Type B pancreatic cell (in vitro differentiated cells): ENCODE data around the gene C1orf159. TPM values are rescaled to one million over a fixed set of nuclear protein-coding genes. Genes with fewer than 3 reads are reported as not detected.
A peak's percentile ranks its signal among the peaks of the same experiment; 100 is the strongest.

ENCODE experiments used
- DNase-seq: peaks from one replicate; pipeline ENCODE4 v3.0.0; 2021; ENCODE audit warnings: mixed read lengths; ENCODE audit not compliant: unreplicated experiment; ENCODE audit errors: extremely low spot score
- H3K27ac Mint-ChIP-seq: 2 replicates; pipeline ENCODE4 v1.8.0; 2021; ENCODE audit warnings: mild to moderate bottlenecking, mixed read lengths
- H3K27me3 Mint-ChIP-seq: 2 replicates; pipeline ENCODE4 v1.8.0; 2021; ENCODE audit warnings: mixed read lengths
- H3K36me3 Mint-ChIP-seq: 2 replicates; pipeline ENCODE4 v1.8.0; 2021; ENCODE audit warnings: mixed read lengths
- H3K4me1 Mint-ChIP-seq: one replicate; pipeline ENCODE4 v1.8.0; 2021; ENCODE audit warnings: mixed read lengths; ENCODE audit not compliant: unreplicated experiment
- H3K4me3 Mint-ChIP-seq: 2 replicates; pipeline ENCODE4 v1.8.0; 2021; ENCODE audit warnings: mild to moderate bottlenecking, mixed read lengths
- H3K9me3 Mint-ChIP-seq: 2 replicates; pipeline ENCODE4 v1.8.0; 2021; ENCODE audit warnings: mixed read lengths
- CTCF ChIP-seq: fragments of 200-600 bp; sonication (generic); conservative IDR thresholded peaks from 2 replicates; pipeline ENCODE4 v1.5.0; 2021; ENCODE audit warnings: antibody characterized with exemption, mild to moderate bottlenecking
- total RNA-seq: library from RNA; stranded (reverse); gene quantifications from 2 replicates; pipeline ENCODE4 v1.2.1, GENCODE V29; 2021; ENCODE audit warnings: low replicate concordance

The C1orf159 gene
- total RNA-seq, 1 donor from 2014 or later, result 21.2 TPM

DNA sequence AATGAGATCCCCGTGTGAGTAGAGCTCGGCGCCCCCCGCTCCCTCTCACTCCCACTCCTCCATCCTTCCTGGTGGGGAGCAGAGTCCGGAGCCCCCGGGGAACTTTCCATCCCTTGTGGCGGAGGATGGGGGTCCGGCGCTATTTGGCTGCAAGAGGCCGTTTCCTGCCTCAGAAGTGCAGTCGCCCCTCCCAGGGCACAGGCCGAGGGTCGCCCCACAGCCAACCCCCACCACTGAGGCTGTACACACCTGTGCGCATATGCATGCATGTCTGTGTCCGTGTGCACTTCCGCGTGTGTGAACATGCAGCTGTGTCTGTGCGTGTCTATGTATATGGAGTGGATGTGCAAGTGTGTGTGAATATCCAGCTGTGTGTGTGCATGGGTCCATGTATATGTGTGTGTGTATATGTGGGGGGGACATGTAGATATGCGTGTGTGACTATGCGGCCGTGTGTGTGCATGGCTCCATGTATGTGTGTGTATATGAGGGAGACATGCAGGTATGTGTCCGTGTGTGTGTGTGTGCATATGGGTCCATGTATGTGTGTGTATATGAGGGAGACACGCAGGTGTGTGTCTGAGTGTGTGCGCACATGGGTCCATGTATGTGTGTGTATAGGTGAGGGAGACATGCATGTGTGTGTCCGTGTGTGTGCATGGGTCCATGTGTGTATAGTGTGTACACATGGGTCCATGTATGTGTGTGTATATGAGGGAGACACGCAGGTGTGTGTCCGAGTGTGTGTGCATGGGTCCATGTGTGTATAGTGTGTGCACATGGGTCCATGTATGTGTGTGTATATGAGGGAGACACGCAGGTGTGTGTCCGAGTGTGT, 63.7 kb downstream of the C1orf159 start:
- H3K9me3 Mint-ChIP-seq, result no peaks in the 10 kb centered on the region
- peaks cover 10% of the 10 kb centered on the region for H3K36me3 Mint-ChIP-seq
- TF ChIP-seq CTCF, result no peak
- H3K27ac Mint-ChIP-seq, result peak overlapping the region; percentile 2
- H3K4me1 Mint-ChIP-seq, result no peaks in the 10 kb centered on the region
- peaks cover 5% of the 10 kb centered on the region for H3K27me3 Mint-ChIP-seq
- no peak overlapping the region for H3K4me3 Mint-ChIP-seq
- no peak for DNase-seq

DNA sequence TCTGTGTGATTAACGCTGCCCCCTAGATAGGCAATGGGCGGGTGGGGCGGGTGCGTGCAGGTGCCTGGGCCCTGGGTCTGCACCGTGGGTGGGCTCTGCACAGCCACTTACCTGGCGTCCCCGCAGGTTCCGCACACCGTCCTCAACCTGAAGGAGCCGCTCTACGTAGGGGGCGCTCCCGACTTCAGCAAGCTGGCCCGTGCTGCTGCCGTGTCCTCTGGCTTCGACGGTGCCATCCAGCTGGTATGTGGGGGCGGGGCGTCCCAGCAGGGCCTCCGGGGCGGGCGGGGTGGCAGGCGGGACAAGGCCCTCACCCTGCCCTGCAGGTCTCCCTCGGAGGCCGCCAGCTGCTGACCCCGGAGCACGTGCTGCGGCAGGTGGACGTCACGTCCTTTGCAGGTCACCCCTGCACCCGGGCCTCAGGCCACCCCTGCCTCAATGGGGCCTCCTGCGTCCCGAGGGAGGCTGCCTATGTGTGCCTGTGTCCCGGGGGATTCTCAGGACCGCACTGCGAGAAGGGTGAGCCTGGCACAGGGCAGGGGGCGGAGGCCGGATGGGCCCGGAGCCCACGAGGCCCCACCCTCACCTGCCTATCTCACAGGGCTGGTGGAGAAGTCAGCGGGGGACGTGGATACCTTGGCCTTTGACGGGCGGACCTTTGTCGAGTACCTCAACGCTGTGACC, 64.6 kb downstream of the C1orf159 start:
- no peak for DNase-seq
- Mint-ChIP-seq H3K4me1 (no peaks in the 10 kb centered on the region), H3K36me3 (peaks cover 10% of the 10 kb centered on the region), H3K9me3 (no peaks in the 10 kb centered on the region), H3K4me3 (no peak overlapping the region), H3K27ac (no peak overlapping the region), H3K27me3 (peaks cover 3% of the 10 kb centered on the region)
- no peak for TF ChIP-seq CTCF

GRCh38 chr1:1050577-1051052, 65.3 kb downstream of the C1orf159 start:
- no peaks in the 10 kb centered on the region for H3K4me1 Mint-ChIP-seq
- no peak for TF ChIP-seq CTCF
- no peak overlapping the region for H3K4me3 Mint-ChIP-seq
- DNase-seq, result no peak
- peaks cover 10% of the 10 kb centered on the region for H3K36me3 Mint-ChIP-seq
- H3K9me3 Mint-ChIP-seq, result no peaks in the 10 kb centered on the region
- no peaks in the 10 kb centered on the region for H3K27me3 Mint-ChIP-seq
- no peak overlapping the region for H3K27ac Mint-ChIP-seq

DNA sequence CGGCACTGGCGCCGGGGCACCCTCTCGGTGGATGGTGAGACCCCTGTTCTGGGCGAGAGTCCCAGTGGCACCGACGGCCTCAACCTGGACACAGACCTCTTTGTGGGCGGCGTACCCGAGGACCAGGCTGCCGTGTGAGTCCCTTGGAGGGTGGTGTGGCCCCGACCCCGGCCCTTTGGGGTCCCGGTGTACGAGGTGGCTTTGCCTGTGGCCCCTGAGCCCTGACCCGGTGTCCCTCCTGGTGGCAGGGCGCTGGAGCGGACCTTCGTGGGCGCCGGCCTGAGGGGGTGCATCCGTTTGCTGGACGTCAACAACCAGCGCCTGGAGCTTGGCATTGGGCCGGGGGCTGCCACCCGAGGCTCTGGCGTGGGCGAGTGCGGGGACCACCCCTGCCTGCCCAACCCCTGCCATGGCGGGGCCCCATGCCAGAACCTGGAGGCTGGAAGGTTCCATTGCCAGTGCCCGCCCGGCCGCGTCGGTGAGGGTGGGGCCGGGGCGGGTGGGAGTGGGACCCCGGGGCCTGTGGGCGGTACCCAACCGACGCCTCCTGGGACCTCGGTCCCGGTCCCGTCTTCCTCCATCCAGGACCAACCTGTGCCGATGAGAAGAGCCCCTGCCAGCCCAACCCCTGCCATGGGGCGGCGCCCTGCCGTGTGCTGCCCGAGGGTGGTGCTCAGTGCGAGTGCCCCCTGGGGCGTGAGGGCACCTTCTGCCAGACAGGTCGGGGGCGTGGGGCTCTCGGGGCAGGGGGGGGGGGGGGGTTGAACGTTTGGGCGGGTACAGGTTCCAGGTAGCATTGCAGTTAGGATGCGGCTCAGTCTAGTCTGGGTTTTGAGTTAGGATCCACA, 66.3 kb downstream of the C1orf159 start:
- Mint-ChIP-seq H3K27ac (no peak overlapping the region), H3K9me3 (no peaks in the 10 kb centered on the region), H3K4me3 (no peak overlapping the region), H3K4me1 (no peaks in the 10 kb centered on the region), H3K27me3 (no peaks in the 10 kb centered on the region), H3K36me3 (peaks cover 14% of the 10 kb centered on the region)
- no peak for TF ChIP-seq CTCF
- DNase-seq, result no peak

DNA sequence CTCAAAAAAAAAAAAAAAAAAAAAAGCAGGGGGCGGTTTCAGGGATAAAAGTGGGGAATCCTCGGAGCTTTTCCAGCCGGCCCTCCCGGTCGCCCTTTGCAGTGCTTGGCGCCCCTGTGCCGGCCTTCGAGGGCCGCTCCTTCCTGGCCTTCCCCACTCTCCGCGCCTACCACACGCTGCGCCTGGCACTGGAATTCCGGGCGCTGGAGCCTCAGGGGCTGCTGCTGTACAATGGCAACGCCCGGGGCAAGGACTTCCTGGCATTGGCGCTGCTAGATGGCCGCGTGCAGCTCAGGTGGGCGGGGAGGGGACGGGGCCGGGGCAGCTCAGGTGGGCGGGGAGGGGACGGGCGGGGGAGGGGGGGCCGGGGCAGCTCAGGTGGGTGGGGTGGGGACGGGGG, 67.1 kb downstream of the C1orf159 start:
- Mint-ChIP-seq H3K27me3 (no peaks in the 10 kb centered on the region), H3K36me3 (peaks cover 14% of the 10 kb centered on the region), H3K9me3 (no peaks in the 10 kb centered on the region), H3K4me3 (no peak overlapping the region), H3K4me1 (no peaks in the 10 kb centered on the region), H3K27ac (no peak overlapping the region)
- no peak for TF ChIP-seq CTCF
- DNase-seq, result no peak
